PC-9 (cell line): ENCODE data around the gene C11orf98. TPM values are rescaled to one million over a fixed set of nuclear protein-coding genes. Genes with fewer than 3 reads are reported as not detected.

Source experiments
- BruUV-seq: library from RNA; stranded (reverse); fragments of 400-500 nt; replicated peaks from 2 replicates; lab custom pipeline; 2021; lab: Mats Ljungman, UMichigan
- CTCF ChIA-PET: fragments of 300-600 bp; sonication (Branson Sonifier 250); formaldehyde crosslinking; loops from one replicate; lab custom pipeline; 2022; ENCODE audit warnings: antibody characterized with exemption; lab: Charles Lee
- POLR2A ChIA-PET: fragments of 300-600 bp; sonication (Branson Sonifier 250); formaldehyde crosslinking; loops from one replicate; lab custom pipeline; 2022; ENCODE audit warnings: antibody characterized with exemption; ENCODE audit not compliant: unreplicated experiment; lab: Charles Lee
- DNase-seq, 2 experiments: peaks; one replicate each; pipeline versions ENCODE4 v3.0.0 to v3.0.0-alpha.2; 2015 to 2022; ENCODE audit warnings: mixed read lengths in 1 of 2
- H2AFZ ChIP-seq: fragments of 200-600 bp; sonication (generic); 2 replicates; pipeline ENCODE4 v1.8.1; 2017; ENCODE audit warnings: antibody characterized with exemption
- H3F3A ChIP-seq: fragments of 200-600 bp; sonication (generic); 2 replicates; pipeline ENCODE4 v1.8.1; 2017; ENCODE audit warnings: antibody characterized with exemption, mild to moderate bottlenecking, low read depth; ENCODE audit not compliant: insufficient read depth
- H3K27ac ChIP-seq: fragments of 200-600 bp; sonication (generic); 2 replicates; pipeline ENCODE4 v1.6.1; 2016; ENCODE audit warnings: mixed run types
- H3K27me3 ChIP-seq: fragments of 200-600 bp; sonication (generic); 2 replicates; pipeline ENCODE4 v1.6.1; 2016; ENCODE audit warnings: low read depth, mixed run types; ENCODE audit not compliant: insufficient read depth
- H3K36me3 ChIP-seq: fragments of 200-600 bp; sonication (generic); 2 replicates; pipeline ENCODE4 v1.6.1; 2016; ENCODE audit warnings: low read depth, mixed run types
- H3K4me1 ChIP-seq: fragments of 200-600 bp; sonication (generic); replicated peaks from 2 replicates; pipeline ENCODE4 v1.6.1; 2016; ENCODE audit warnings: mixed run types; ENCODE audit not compliant: insufficient read depth
- H3K4me2 ChIP-seq: fragments of 200-600 bp; sonication (generic); 2 replicates; pipeline ENCODE4 v1.6.1; 2017; ENCODE audit warnings: mixed run types
- H3K4me3 ChIP-seq: fragments of 200-600 bp; sonication (generic); 2 replicates; pipeline ENCODE4 v1.6.1; 2016; ENCODE audit warnings: mixed run types
- H3K79me2 ChIP-seq: fragments of 200-600 bp; sonication (generic); 2 replicates; pipeline ENCODE4 v1.6.1; 2017; ENCODE audit warnings: low read depth, mixed run types
- H3K9me2 ChIP-seq: fragments of 200-600 bp; sonication (generic); 2 replicates; pipeline ENCODE4 v1.8.1; 2017; ENCODE audit warnings: mild to moderate bottlenecking; ENCODE audit not compliant: insufficient read depth
- H3K9me3 ChIP-seq: fragments of 200-600 bp; sonication (generic); 2 replicates; pipeline ENCODE4 v1.8.1; 2016; ENCODE audit warnings: low read depth; ENCODE audit not compliant: insufficient read depth
- H4K20me1 ChIP-seq: fragments of 200-600 bp; sonication (generic); 2 replicates; pipeline ENCODE4 v1.8.1; 2017; ENCODE audit not compliant: insufficient read depth
- EZH2 ChIP-seq: fragments of 200-600 bp; sonication (generic); IDR thresholded peaks from 2 replicates; pipeline ENCODE4 v1.8.0; 2017; ENCODE audit warnings: antibody characterized with exemption, low read depth
- intact Hi-C: fragments of 100-400 bp; cut with micrococcal nuclease; formaldehyde crosslinking; loops from one replicate; pipeline ENCODE4 v1.10.0; 2022; ENCODE audit not compliant: unreplicated experiment
- total RNA-seq: library from RNA; stranded (reverse); gene quantifications from 2 replicates; pipeline ENCODE4 v1.2.3, GENCODE V29; 2021
- TF ChIP-seq, protein P1 (sequence below): fragments of 200-600 bp; sonication (generic); conservative IDR thresholded peaks from 2 replicates; pipeline ENCODE4 v1.6.1; 2017; ENCODE audit warnings: mixed run types, antibody characterized with exemption, mild to moderate bottlenecking, moderate library complexity

Gene C11orf98
- total RNA-seq, 1 experiment from 2014 or later = 94.9 TPM

DNA sequence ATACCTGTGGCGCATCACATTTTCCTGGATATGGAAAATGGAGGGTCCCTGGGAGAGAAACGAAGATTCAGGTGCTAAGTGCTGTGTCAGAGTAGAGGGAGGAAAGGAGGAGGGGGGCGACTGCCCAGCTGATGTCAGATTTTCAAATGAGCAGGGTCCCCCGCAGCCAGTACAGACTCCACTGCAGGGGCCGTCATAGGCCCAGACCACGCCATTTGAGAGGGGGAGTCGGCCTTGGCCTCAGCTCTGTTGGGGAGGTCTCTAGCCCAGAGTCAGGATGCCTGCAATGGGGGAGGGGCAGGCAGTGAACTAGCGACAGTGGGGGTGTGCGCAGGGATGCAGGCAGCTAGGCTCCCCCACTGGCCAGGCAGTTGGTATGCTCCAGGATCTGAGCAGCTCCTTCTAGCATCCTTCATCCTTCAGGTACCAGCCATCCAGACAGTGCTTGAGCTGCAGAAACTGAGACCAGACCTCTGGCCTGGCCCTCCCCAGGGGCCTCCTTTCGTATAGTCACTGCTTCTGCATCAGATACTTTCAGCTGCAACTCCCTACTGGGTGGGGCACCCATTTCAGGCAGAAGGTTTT is 42.4 kb upstream of the C11orf98 start, which contains the start of the genes BSCL2 and GNG3:
Gene BSCL2, minus strand, starts transcription at position 148 of the 585 bp plus-strand sequence. CDS start 229 bp downstream, outside the sequence.
Gene GNG3, plus strand, starts transcription at position 400 of the 585 bp plus-strand sequence. CDS start 620 bp downstream, outside the sequence.
- H3K27ac ChIP-seq = peak within 1 kb of the TSS; percentile 87
- CTCF ChIA-PET = no interaction called here

DNA sequence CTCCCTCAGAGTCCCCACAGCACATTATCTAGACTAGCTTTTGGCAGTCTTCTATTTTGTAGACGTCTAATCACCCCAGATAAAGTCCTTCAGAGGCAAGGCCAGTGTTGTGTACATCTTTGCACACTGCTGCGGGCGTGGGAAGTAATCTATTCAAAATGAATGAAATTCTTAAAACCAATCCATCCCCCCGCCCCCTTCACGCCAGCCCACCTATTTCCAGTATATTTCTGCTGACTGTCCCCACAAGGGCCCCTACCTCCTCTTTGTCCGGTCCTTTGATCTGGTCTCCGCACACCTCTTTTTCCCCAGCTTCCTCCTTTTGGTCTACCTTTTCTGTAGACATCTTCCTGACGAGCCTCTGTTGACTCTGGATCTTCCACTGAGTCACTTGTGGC is 41.8 kb upstream of the C11orf98 start:
- peaks cover 48% of the 10 kb centered on the region for H3F3A ChIP-seq
- H3K79me2 ChIP-seq = peaks cover 19% of the 10 kb centered on the region
- H3K9me3 ChIP-seq = no peaks in the 10 kb centered on the region
- no peak overlapping the region for H3K4me3 ChIP-seq
- intact Hi-C loops = loop anchor here (1.0 to 5.0 kb wide), 3 partner anchors 15 to 135 kb away; partner anchors contain the start of genes EML3 and ROM1
- no peak overlapping the region for H2AFZ ChIP-seq
- peaks cover 5% of the 10 kb centered on the region for H3K36me3 ChIP-seq
- H3K9me2 ChIP-seq = no peaks in the 10 kb centered on the region
- ChIA-PET POLR2A (interaction anchor here (0.6 to 0.7 kb wide), 2 partner anchors 134 to 373 kb away, joined by 5 to 6 read pairs; no protein-coding TSS in a partner anchor), CTCF (interaction anchor here (0.6 kb wide), 1 partner anchor 80 kb away, joined by 4 read pairs; no protein-coding TSS in a partner anchor)
- H3K27ac ChIP-seq = no peak overlapping the region
- H3K27me3 ChIP-seq = no peaks in the 10 kb centered on the region
- no peak for DNase-seq
- no TSS peak for BruUV-seq
- no peaks in the 10 kb centered on the region for H4K20me1 ChIP-seq
- TF ChIP-seq, protein P1, sequence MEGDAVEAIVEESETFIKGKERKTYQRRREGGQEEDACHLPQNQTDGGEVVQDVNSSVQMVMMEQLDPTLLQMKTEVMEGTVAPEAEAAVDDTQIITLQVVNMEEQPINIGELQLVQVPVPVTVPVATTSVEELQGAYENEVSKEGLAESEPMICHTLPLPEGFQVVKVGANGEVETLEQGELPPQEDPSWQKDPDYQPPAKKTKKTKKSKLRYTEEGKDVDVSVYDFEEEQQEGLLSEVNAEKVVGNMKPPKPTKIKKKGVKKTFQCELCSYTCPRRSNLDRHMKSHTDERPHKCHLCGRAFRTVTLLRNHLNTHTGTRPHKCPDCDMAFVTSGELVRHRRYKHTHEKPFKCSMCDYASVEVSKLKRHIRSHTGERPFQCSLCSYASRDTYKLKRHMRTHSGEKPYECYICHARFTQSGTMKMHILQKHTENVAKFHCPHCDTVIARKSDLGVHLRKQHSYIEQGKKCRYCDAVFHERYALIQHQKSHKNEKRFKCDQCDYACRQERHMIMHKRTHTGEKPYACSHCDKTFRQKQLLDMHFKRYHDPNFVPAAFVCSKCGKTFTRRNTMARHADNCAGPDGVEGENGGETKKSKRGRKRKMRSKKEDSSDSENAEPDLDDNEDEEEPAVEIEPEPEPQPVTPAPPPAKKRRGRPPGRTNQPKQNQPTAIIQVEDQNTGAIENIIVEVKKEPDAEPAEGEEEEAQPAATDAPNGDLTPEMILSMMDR = no peak
- no peak for TF ChIP-seq EZH2
- peak overlapping the region; percentile 96 for H3K4me2 ChIP-seq
- peaks cover 30% of the 10 kb centered on the region for H3K4me1 ChIP-seq

More for the DNA sequence above, 42.4 kb upstream of the C11orf98 start, which contains the start of the genes BSCL2 and GNG3:
- no peaks in the 10 kb centered on the region for H3K9me2 ChIP-seq
- H3K79me2 ChIP-seq = peaks cover 19% of the 10 kb centered on the region
- H3K9me3 ChIP-seq = no peaks in the 10 kb centered on the region
- no peaks in the 10 kb centered on the region for H4K20me1 ChIP-seq
- no TSS peak for BruUV-seq
- no peak for DNase-seq
- H2AFZ ChIP-seq = peak within 1 kb of the TSS; percentile 74
- no peak for TF ChIP-seq EZH2
- TF ChIP-seq, protein P1 = no peak
- POLR2A ChIA-PET = no interaction called here
- peaks cover 51% of the 10 kb centered on the region for H3F3A ChIP-seq
- peaks cover 30% of the 10 kb centered on the region for H3K4me1 ChIP-seq
- H3K27me3 ChIP-seq = no peaks in the 10 kb centered on the region
- peak within 1 kb of the TSS; percentile 96 for H3K4me2 ChIP-seq
- intact Hi-C loops = loop anchor here (5.0 kb wide), 2 partner anchors 95 to 135 kb away; partner anchors contain the start of genes EML3 and ROM1
- H3K4me3 ChIP-seq = peak within 1 kb of the TSS; percentile 89; the same call in 1 of the 2 replicates
- H3K36me3 ChIP-seq = peaks cover 6% of the 10 kb centered on the region
